ENCODE results near the gene NLGN2.

Gene NLGN2

DNA sequence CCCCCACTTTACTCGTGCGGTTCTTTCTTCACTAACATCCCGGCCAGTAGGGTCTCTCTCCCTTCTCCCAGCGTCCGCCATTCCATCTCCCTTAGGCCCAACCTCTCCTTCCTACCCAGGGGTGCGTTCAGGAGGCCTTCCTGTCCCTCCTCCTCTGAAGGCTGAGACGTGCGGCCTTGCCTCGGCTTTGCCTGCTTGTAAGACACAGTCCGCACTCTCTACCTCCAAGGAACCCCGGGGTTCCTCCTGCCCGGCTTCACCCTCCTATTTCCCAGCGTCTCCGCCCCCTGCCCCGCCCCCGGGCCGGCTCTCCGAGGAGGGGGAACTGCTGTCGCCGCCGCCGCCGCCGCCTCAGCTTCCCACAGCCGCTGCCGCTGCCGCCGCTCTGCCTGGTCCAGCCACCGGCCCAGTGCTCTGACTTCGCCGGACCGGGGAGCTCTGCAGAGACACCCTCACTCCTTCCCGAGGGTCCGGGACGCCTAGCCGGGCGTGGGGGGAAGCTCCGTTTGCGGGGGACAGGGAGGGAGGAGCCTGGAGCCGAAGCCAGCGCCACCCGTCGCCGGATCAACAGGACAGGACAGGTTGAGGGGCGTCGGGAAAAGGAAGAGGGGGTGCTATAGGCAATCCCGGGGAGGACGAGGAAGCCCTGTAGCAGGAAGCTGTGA, 30.4 kb downstream of the NLGN2 start:
- DNase-seq, result peak; percentile 63 to 91 (median 78)

DNA sequence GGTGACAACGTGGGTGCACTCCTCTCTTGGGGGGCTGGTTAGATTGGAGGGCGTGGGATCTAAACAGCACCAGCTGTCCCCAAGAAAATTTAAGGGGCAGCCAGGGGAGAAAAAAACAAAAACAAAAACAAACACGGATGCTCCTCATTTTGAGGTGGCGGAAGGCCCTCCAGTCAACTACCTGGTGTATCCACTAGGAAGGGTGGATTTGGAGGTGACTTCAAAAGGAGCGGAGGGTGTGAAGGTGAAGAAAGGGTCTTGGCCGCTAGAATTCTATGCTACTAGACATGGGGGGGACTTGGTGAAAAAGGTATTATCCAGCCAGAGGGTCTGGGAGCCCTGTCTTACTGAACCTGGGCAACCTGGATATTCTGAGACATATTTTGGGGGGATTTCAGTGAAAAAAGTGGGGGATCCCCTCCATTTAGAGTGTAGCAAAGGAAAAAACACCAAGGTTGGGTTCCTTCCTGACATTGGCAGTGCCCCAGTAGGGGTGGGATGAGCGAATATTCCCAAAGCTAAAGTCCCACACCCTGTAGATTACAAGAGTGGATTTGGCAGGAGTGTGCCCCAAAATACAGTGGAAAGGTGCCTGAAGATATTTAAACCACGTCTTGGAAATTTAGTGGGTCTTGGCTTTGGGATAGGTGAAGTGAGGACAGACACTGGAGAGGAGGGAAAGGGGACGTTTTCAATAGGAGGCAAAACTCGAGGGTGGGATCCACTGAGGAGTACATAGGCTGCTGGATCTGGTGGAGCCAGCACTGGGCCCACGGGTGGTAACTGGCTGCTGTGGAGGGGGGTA, 31.2 kb downstream of the NLGN2 start:
- no peak for DNase-seq

DNA sequence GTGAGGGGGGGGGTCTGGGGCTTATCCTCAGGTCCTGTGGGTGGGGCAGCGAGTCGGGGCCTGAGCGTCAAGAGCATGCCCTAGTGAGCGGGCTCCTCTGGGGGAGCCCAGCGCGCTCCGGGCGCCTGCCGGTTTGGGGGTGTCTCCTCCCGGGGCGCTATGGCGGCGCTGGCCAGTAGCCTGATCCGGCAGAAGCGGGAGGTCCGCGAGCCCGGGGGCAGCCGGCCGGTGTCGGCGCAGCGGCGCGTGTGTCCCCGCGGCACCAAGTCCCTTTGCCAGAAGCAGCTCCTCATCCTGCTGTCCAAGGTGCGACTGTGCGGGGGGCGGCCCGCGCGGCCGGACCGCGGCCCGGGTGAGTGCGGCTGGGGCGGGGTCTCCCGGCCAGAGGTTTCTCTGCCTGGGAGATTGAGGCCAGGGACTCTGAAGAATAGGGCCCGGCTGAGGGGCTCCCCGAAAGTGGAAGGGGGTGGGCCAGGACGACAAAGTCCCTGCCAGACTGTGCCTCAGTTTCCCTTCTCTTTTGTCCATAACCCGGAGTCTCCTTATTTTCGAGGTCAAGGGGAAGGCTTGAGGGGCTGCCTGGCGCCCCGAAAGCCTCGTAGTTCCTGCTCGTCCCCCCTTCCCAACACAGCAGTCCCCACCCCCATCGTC, 31.9 kb downstream of the NLGN2 start, which contains the start of gene FGF11:
Gene FGF11 (plus strand): TSS at position 51 of the 651 bp plus-strand sequence. CDS start 109 bp downstream, at position 160.
- peak in 1 of 4 experiments; percentile 24 for DNase-seq

DNA sequence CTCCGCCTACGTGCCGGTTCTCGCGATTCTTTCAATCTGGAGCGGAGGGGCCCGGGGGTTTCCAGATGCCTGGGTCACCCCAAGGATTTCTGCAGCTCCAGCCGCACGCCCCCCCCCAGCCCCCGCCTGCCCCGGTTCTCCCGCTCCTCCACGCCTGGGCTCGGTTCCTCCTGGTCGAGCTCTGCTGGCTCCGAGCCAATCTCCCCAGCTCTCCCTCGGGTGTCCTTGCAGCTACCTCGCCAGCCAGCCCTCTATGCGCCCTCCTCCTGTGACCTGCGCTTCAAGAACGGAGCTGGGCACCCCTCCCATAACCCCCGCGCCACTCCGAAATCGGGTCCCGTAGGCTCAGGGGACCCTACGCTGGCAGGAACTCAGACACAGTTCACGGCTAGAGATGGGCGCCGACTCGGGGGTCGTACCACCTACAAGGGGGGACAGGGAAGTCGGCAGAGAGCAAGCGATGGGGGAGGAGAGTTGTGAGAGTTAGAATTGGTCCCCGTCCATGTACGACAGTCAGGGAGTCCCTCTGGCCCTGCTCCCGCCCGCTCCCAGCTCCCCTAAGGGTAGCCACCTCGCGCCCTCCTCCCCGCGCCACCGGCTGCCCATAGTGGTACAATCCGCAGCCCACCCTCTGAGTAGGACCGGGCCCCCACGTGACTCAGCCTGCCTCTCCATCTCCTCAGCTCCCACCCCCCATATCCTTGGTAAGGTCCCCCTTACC, 32.6 kb downstream of the NLGN2 start:
- DNase-seq, result peak; percentile 31 to 71 (median 56)

DNA sequence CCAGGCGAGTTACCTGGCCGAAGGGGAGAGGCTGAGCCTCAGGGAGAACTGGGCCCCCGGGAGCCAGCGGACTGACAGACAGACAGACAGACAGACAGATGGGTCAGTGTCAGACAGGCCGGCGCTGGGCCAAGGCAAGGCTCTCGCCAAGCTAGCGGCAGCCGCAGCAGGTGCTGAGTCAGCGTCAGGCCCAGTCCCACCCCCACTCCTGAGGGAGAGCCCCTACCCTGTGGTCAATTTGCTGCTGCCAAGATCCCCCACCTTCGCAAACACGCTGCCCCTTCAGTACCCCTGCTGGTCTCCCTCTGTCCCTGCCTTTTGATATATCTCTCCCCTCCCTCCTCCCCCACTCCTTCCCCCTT, 33.2 kb downstream of the NLGN2 start:
- DNase-seq, result peak in 2 of 4 experiments; percentile 24 to 29

DNA sequence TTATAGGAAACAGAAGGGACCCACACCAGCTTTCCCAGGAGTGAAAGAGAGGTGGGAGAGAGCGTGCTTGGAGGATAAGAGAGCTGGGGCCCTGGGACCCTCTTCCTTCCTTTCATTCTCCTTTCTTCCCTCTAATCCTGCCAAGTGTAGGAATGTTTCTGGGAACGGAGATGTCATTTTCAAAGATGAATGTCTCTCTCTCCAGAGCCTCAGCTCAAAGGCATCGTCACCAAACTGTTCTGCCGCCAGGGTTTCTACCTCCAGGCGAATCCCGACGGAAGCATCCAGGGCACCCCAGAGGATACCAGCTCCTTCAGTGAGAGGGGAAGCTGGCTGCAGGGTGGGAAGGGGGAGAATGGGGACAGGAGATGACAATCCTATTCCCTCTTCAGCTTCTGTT, 33.6 kb downstream of the NLGN2 start:
- no peak for DNase-seq

DNA sequence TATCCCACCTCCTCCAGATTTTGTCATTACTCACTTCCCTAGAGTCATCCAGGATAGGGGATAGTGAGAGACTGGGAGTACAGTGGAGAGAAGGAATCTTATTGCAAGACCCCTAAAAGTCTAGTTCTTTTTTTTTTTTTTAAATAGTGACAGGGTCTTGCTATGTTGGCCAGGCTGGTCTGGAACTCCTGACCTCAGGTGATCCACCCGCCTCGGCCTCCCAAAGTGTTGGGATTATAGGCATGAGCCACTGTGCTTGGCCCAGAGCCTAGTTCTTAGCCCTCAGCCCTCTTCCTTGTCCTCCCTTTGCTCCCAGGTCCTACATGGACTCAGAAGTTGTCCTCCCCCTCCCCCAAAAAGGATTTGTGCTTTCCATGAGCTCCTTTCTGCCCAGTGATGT, 34.5 kb downstream of the NLGN2 start:
- DNase-seq, result no peak

DNA sequence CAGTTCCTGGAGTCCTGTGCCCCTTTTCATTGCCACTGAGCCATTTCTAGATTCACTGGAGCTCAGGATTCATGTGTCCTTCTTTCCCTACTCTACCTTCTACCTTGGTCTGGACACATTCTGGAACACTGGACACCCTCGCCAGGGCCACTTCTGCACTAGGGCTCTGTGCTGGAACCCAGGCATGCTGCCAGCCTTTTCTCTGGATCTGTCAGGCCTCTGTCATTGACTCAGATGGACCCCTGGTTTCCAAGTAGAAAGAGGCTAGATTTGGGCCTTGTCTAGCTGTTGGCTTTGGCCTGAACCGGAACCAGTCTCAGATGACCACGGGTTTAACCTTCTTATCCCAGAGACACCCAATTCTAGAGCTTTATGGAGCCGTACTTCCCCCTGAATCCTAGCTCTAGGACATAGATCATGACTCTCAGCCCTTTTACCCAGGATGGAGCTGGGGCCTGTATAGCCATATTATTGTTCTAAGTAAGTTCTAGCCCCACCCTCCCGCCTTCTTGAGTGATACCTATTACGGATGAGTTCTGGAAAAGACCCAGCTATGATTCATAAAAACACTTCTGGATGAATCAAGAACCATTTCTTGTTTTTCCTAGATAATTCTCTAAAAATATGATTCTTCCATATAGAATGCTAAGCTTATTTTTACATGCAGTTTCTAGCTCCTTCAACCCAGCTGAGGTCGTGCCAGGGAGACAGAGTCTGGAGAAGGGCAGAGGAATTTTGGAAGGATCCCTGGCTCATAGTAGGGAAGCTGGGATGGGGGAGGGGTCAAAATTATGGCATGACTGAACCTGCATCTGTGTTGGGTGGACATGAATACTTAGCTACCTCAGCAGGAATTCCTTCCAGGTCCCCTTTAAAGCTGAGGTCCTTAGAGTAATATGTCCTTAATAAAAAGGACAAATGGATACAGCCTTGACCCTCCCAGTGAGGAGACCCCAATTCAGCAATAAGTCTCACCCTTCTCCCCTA, 36.1 kb downstream of the NLGN2 start:
- no peak for DNase-seq

DNA sequence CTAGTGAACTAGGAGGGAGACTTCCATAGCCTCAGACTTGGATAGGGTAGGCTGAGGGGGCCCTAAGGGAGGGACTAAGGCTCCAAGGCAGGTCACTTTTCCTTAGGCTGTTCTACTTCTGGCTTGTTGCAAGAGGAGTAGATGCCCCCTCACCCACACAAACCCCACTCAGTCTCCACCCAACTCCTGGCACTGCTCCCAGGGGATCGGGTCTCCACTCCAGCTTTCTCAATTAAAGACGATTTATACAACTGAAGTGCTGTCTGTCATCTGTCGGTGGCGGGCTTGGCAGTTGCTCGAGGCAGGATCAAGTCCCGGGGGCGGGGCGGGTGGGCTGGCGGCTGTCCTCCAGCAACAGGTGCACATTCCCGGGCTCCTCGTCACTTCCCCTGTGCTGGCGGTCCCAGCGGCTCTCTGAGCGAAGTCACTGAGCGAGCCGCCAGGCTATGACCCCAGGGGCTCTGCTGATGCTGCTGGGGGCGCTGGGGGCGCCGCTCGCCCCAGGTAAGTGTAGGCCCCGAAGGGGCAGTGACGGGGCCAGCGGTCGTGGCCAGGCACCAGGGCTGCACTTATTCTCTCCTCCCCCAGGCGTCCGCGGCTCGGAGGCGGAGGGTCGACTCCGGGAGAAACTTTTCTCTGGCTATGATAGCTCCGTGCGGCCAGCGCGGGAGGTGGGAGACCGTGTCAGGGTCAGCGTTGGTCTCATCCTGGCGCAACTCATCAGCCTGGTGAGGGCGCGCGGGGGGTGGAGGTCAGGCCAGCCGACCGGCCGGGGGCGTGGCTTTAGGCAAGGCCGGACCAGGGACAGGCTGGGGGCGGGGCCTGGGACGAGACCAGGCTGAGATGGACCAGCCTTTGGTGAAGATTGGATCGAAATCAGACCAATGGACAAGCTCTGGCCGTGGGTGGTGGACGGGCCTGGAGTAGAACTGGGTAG, 37.3 kb downstream of the NLGN2 start, which contains the start of gene CHRNB1:
Gene CHRNB1 (plus strand): TSS at position 380 of the 937 bp plus-strand sequence. CDS start 67 bp downstream, at position 447.
- DNase-seq, result peak; percentile 75 to 91 (median 80)

DNA sequence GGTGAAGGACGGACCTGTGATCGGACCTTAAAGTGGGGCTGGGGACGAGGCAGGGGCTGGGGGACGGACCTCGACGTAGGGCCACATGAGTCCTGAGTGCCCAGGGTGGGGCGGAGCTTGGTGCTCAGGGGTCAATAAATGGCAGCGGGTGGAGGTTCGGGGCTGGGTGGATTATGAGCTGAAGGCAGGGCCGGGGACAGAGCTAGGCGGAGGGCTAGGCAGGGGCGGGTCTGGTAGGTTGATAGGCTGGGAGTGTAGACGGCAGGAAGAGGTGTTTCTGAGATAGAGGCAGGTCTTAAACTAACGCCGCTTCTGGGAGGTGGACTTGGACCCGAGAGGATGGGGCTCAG, 37.9 kb downstream of the NLGN2 start:
- DNase-seq, result no peak

DNA sequence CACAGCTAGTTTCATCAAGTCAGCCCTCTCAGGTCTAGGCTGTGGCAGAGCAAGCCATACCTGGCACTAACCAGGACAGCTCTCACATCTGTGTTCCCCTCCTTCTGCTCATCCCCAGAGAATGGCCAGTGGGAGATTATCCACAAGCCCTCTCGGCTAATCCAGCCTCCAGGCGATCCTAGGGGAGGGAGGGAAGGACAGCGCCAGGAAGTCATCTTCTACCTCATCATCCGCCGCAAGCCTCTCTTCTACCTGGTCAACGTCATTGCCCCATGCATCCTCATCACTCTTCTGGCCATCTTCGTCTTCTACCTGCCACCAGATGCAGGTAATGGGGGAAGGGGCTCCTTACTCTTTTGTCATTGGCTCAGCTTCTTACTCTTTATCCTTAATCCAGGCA, 40.8 kb downstream of the NLGN2 start:
- no peak for DNase-seq

DNA sequence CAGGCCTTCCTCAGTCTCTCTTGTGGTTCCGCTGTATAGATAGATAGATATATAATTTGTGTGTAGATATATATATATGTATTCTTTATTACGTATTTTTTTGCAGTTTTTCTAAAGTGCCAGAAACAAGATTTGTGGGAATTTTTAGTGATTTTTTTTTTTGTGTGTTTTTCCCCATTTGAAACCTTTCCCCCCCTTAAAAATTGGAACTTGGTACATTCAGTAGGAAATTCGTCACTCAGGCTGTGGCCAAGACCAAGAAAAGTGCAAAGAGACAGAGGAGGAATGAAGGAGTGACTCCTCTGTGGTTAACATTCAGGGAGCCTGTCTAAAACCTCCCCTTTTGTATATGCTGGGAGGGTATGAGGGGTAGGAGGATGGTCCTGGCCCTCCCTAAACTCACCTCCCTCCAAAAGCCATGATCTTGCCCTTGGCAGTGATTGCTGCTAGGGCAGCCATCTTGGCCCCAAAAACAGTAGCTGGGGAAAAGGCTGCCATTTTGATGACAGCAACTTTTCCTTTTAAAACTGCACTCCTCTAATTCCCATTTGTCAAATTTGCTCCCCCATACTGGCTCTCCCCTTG, 52.4 kb downstream of the NLGN2 start:
- no peak for DNase-seq

DNA sequence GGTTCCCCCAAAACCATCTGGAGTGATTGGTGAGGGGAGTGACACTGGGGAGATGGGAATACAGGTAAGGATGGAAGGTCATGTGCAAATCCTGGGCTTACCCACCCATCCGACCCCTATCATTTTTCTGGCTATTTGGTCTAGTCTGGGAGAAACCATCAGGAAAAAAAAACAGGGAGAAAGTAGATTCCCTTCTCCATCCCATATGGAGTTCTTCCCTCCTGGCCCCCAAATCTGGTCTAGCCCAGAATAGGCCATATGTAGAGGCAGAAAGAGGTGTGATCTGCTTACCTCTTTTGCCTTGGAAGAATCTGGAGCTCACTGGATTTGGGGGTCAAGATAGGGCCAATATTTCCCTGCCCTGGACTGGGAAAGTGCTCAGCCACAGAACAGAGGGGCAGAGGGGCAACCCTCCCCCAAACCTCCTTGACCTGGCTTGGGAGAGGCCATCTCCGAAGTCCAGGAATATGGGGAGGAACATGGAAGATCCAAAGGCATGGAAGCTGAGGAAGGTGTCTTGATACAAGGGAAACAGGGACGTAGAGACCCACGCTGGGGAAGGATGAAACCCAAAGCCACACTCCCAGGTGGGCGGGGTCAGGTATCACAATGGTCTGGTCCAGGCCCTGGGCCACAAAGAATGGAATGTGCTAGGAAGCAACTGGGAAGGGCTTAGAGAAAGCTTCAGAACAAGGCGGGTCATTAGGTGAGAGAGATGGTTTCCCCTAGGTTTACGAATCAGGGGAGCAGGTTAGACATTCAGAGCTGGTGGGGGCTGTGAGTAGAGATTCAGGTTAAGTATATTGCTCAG, 53.4 kb downstream of the NLGN2 start:
- DNase-seq, result no peak

DNA sequence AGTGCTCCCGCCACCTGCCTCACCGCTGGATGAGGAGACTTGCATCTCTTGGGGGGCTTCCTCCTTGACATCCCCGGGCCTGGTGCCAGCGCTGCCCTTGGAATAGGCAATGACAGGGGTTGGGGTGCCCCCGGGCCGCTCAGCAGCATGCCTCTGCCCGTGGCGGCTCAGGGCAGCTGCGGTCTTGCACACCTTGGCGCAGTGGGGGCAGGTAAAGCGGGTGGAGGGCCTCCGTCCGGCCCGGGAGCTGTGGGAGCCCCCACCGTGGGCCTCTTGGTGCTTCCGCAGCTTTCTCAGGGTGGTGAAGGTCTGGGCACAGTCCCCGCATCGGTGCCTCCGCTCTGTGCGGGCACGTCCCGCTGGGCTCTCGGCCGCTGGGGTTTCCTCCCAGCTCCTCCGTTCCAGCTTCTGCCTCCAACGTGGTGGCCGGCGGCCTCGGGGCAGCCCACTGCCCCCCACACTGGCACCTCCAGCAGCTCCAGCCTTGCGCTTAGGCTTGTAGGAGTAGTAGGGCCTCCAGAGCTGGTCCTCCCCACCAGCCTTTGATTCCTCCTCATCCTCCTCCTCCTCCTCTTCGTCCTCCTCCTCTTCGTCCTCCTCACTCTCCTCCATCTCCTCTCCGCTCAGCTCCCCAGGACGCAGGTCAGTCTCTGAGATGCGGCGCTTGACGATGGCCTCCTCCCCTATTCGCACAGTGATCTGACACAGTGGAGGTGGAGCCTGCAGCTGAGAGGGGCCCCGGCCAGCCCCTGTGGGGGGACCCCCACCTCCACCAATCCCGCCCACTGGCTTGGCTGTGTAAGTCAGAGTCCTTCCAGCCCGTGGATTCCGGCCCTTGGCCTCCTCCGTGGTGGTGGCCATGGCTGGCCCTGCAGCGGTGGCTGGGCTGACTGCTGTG, 55.1 kb downstream of the NLGN2 start:
- DNase-seq, result no peak

DNA sequence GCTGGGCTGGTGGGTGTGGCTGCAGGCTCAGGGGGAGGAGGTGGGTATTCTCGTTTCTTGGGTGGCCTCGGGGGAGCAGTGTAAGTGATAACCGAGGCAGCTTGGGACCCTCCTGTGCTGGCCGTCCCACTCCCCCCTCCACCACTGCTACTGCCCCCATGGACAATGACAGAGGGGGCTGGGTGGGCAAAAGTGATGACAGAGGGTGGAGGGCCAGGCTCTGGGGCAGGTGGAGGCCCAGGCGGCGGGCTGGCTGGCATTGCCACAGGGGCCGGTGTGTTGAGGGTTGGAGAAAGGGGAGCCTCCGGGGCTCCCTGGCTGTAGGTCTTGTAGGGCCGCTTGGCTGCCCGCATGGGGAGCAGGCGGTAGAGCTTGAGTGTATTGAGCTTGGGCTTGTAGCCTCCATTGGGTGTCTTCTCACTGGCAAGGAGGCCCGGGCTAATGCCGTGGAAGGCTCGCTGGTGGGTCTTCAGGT, 55.8 kb downstream of the NLGN2 start:
- DNase-seq, result no peak

DNA sequence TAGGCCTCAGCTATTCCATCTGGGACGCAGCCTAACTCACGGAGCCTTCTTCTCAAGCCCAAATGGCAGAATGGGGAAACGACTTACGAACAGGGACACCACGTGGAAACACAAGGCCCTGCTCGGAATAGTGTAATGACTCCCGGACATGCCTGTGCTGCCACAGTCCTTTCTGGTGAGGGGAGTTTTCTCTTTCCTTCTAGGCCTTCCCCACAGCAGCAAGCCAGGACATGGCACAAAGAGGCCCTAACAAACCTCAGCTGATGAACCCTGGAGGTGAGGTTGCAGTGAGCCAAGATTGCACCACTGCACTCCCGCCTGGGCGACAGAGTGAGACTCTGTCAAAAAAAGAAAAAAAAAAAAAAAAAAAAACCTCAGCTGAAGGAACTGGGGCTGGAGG, 56.4 kb downstream of the NLGN2 start:
- no peak for DNase-seq

DNA sequence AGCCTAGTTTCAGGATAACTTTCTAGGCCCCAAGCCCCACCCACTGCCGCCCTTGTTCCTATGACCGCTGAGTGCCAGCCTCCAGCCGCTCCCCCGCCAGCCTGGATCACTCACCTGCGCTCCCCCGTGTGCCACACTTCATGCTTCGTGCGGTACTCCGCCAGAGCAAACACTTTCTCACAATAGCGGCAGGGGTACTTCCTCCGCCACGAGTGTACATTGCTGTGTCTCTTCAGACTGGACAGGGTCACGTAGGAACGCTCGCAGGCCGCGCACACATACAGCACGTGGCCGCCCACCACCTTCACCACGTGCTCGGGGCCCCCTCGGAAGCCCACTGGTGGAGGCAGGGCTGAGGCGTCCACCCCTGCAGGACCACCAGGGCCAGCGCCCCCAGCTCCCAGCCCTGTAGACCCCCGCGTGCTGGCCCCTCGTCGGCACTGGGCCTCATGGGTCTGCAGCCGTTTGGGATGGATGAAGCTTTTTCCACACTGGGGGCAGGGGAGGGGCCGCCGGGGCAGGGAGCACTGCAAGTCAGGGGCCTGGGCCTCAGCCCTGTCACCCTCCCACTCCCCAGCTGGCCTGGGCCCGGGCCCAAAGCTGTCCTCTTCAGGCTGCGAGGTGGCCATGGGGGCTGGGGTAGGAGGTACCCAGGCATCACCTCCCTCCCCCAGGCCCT, 58.1 kb downstream of the NLGN2 start:
- no peak for DNase-seq

DNA sequence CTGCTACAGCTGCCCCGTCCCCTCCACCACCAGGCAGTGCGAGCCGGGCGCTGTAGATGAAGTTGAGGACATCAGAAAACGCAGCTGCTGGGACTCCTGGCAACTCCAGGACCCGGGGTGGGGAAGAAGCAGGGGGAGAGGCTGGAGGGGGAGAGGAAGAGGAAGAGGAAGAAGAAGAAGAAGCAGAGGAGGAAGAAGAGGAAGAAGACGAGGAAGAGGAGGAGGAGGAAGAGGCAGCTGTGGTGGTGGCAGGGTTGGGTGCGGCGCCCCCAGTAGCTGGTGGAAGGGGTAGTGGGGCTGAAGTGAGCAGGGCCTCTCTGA, 58.6 kb downstream of the NLGN2 start:
- DNase-seq, result no peak
